GM13977 (cell line): ENCODE data around the gene NOS3.

Experiments
- DNase-seq: peaks from one replicate; pipeline ENCODE4 v3.0.0; 2012; ENCODE audit warnings: low spot score
- CTCF ChIP-seq: IDR thresholded peaks from 2 replicates; pipeline ENCODE4 v1.5.1; 2012; ENCODE audit warnings: mild to moderate bottlenecking, control low read depth; ENCODE audit not compliant: insufficient read depth; ENCODE audit errors: extremely low read depth, missing control alignments
- in situ Hi-C: fragments of 300-500 bp; cut with MboI; formaldehyde crosslinking; loops from one replicate; pipeline ENCODE4 v1.12.0; 2022; ENCODE audit warnings: low sequenced_read_pairs, low pct_unique_long_range_greater_than_20kb, mixed read lengths, inconsistent platforms; ENCODE audit not compliant: unreplicated experiment

Gene NOS3

GRCh38 chr7:151057989-151058780 is 67.4 kb downstream of the NOS3 start:
- in situ Hi-C loops = no loop called here
- no peak for TF ChIP-seq CTCF

DNA sequence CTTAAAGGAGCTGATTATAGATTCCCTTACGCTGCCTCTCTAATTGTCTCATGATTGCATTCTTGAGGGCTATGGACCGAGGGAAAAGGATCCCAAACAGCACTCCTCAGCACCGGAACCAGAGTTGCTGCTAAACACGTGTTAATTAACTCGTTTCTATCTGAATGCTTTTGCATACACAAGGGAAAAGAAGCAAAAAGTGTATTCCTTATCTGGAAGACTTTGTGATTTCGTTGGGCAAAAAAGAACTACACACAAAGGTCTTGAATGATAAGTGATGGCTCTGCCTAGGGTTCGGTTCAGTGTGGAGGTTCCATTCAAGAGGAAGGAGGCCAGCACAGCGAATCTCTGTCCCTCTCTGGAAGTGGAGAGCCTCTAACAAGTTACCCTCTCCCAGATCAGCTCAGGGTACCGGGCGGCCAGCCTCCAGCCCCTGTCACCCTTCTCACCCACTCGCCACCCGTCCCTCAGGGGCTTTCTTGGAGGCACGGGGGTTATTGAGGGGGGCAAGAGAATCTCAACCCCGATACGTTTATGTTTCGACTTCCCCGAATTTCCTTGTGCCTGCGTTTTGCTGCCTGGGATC is 68.1 kb downstream of the NOS3 start:
- TF ChIP-seq CTCF = no peak
- no peak for DNase-seq
- in situ Hi-C loops = no loop called here

More at GRCh38 chr7:151057989-151058780, 67.4 kb downstream of the NOS3 start:
- peak; percentile 100 for DNase-seq

DNA sequence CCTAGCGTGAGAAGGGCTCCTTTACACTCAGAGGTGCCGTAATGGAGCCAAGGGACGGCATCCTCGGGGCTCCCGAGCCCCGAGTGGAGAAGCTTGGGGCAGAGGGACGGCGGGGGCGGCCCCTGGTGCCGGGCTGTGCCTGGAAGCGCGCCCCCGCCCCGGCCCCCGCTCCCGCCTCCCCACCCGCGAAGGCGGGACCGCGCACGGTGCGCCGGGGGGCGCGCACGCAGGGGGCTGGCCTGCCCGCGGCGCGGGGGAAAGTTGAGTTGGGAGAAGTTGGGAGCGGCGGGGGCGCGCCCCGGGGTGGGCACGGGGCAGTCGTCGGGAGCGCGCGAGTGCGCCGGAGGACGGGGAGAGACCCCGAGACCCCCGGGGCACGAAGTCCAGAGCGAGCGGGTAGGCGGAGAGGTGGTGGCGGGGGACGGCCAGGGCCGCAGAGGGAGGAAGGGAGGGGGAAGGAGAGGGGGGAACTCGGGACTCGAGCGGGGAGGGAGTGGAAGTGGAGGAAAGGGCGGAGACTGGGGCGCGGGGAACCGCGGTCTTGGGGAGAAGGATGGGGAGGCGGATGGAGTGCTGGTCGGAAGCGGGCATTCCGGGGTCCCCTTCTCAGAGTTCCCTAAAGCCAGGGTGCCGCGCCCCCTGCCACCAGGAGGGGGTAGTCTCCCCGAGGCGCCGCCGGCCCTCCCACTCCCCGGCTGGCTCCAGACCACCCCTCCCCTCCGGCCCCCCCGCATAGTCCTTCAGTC is 68.7 kb downstream of the NOS3 start, which contains the start of gene SLC4A2:
SLC4A2 (plus strand) TSS at position 223 of the 746 bp plus-strand sequence. CDS start 2,399 bp downstream, outside the sequence.
- DNase-seq = peak; percentile 96
- in situ Hi-C loops = no loop called here
- TF ChIP-seq CTCF = peak; percentile 59

GRCh38 chr7:151060113-151060415 is 69.2 kb downstream of the NOS3 start:
- DNase-seq = no peak
- in situ Hi-C loops = no loop called here
- no peak for TF ChIP-seq CTCF

DNA sequence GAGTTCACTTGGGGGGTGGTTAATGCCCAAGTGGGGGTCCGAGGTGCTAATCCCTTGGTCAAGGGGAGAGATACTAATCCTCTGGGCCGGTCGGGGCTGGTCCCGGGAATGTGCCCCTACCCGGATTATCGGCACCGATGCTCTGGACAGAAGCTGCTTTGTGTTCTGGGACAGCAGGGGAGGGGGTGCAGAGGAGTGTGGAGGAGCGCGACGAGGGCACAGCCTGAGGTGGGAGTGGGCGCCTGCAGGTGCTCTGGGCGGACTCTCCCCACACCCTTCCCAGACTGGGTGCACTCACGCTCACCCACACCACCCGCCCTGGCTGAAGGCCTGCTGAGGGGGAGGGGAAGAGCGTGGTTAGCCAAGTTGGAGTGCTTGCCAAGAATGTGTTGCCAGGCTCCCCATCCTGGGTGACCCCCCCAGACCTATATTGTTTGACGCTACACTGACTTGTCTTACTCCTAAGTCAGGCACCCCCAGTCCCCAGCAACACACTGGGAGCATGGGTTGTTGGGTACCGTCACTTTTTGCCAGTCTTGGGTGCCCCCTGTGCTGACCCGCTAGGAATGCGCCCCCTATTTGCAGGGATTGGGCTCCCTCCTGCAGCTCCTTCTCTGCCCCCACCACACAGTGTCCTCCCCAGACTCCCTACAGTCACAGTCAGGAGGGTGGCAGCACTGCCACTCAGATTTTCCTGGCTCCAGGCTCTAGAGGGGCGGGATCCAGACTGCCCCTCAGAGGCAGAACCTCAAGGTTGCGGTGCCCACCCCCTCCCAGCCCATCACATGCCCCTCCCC is 69.8 kb downstream of the NOS3 start:
- TF ChIP-seq CTCF = no peak
- no peak for DNase-seq
- in situ Hi-C loops = no loop called here
